PFSK-1 (cell line): ENCODE results near the gene ATXN8OS.

Source experiments
- POLR2AphosphoS5 ChIP-seq: IDR thresholded peaks from 2 replicates; pipeline ENCODE4 v1.6.1; 2012; ENCODE audit warnings: low read depth, mild to moderate bottlenecking, control low read depth, low read length, moderate library complexity
- REST ChIP-seq, 2 experiments: IDR thresholded peaks; 2 replicates each; pipeline versions ENCODE4 v1.6.1 to v1.8.0; 2011 to 2012; ENCODE audit warnings: low read depth in 2 of 2, low read length in 2 of 2, control low read depth in 1 of 2, inconsistent platforms in 1 of 2, mild to moderate bottlenecking in 1 of 2, moderate library complexity in 1 of 2; ENCODE audit not compliant: insufficient read depth in 1 of 2
- SIN3A ChIP-seq: IDR thresholded peaks from 2 replicates; pipeline ENCODE4 v1.6.1; 2012; ENCODE audit warnings: mild to moderate bottlenecking, low read length, moderate library complexity, borderline replicate concordance; ENCODE audit not compliant: insufficient read depth
- TAF1 ChIP-seq: IDR thresholded peaks from 2 replicates; pipeline ENCODE4 v1.6.1; 2012; ENCODE audit warnings: low read length, control low read depth, borderline replicate concordance; ENCODE audit not compliant: insufficient read depth

GRCh38 chr13:70170689-70171088 is 63.1 kb downstream of the ATXN8OS start:
- TF ChIP-seq POLR2AphosphoS5 (no peak), REST (IDR thresholded peaks at IDR 0.05; ENCODE audit: insufficient read depth in 1 of 2, low read depth in 2 of 2, low read length in 2 of 2) (no peak), SIN3A (no peak), TAF1 (no peak)
